Measurements from ENCODE around the gene U2AF2.

U2AF2 gene

GRCh38 chr19:55622242-55622969 lies 32.4 kb upstream of the U2AF2 start:
- TF ChIP-seq CTCF (IDR thresholded peaks at IDR 0.05; ENCODE audit: low read depth, low read length), result no peak
- DNase-seq (ENCODE audit: extremely low read depth, low read depth), result no peak

- DNase-seq (ENCODE audit: extremely low read depth, low read depth), result no peak
- TF ChIP-seq CTCF (IDR thresholded peaks at IDR 0.05; ENCODE audit: low read depth, low read length), result no peak
Measured at GRCh38 chr19:55623130-55623529, 31.7 kb upstream of the U2AF2 start.

GRCh38 chr19:55623561-55623960 lies 31.3 kb upstream of the U2AF2 start:
- TF ChIP-seq CTCF (IDR thresholded peaks at IDR 0.05; ENCODE audit: low read depth, low read length), result no peak
- DNase-seq (ENCODE audit: extremely low read depth, low read depth), result no peak

GRCh38 chr19:55624109-55625003 lies 30.5 kb upstream of the U2AF2 start, which contains the start of gene ZNF784:
Gene ZNF784, minus strand, starts transcription at chr19:55624566. Its CDS starts 5 bp downstream, at chr19:55624561.
- no peak for TF ChIP-seq CTCF (IDR thresholded peaks at IDR 0.05; ENCODE audit: low read depth, low read length)
- peak; percentile 86 for DNase-seq (ENCODE audit: extremely low read depth, low read depth)

- no peak for TF ChIP-seq CTCF (IDR thresholded peaks at IDR 0.05; ENCODE audit: low read depth, low read length)
- DNase-seq (ENCODE audit: extremely low read depth, low read depth), result no peak
Measured at GRCh38 chr19:55625004-55625326, 29.9 kb upstream of the U2AF2 start.

GRCh38 chr19:55626350-55626749 lies 28.5 kb upstream of the U2AF2 start:
- no peak for DNase-seq (ENCODE audit: extremely low read depth, low read depth)
- no peak for TF ChIP-seq CTCF (IDR thresholded peaks at IDR 0.05; ENCODE audit: low read depth, low read length)

- peak; percentile 92 for DNase-seq (ENCODE audit: extremely low read depth, low read depth)
- TF ChIP-seq CTCF (IDR thresholded peaks at IDR 0.05; ENCODE audit: low read depth, low read length), result peak; percentile 81
Measured at GRCh38 chr19:55632463-55632834, 22.4 kb upstream of the U2AF2 start.
